ENCODE results near the gene PABPC3. TPM values are rescaled to one million over a fixed set of nuclear protein-coding genes. Genes with fewer than 3 reads are reported as not detected.

The PABPC3 gene
- total and polyA plus RNA-seq, 10 of the 15 experiments (the other 5 are each of a cell fraction or from before 2014, with no cell fraction given) = 0.04 to 0.87 (median 0.28) TPM

DNA sequence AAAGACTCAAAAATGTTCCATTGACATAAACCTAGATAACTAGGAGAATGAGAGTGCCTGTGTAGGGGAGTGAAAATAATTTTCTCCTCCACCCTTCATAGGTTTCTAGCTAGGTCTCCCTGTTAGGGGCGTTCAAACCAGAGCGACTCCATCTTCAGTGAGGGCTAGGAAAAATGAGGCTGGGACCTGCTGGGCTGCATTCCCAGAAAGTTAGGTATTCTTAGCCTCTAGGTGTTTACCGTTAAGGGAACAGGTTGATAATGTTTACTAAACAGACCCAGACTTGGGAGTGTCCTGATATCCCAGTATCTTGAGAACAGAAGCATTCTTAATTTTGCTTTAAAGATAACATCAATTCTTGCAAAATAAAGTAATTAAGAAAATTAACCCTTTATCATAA lies 20.1 kb downstream of the PABPC3 start:
- no TSS peak for BruUV-seq (replicated peaks)
- in situ Hi-C loops (cut with MboI) = no loop called here
- Histone ChIP-seq H3K36me3 (ENCODE audit: control insufficient read depth in 2 of 2, insufficient read depth in 2 of 2, low read length in 1 of 2) (no peaks in the 10 kb centered on the region), H3K9ac (ENCODE audit: control insufficient read depth, insufficient read depth, low read length) (no peak overlapping the region), H3K79me2 (ENCODE audit: control insufficient read depth, insufficient read depth, low read length) (no peaks in the 10 kb centered on the region), H3K9me3 (replicated peaks; ENCODE audit: control insufficient read depth, insufficient read depth, low read length) (no peaks in the 10 kb centered on the region), H3K4me1 (ENCODE audit: control insufficient read depth, insufficient read depth, low read length) (peaks cover 9% of the 10 kb centered on the region), H4K20me1 (ENCODE audit: control insufficient read depth, insufficient read depth) (no peaks in the 10 kb centered on the region), H3K4me2 (ENCODE audit: control insufficient read depth, insufficient read depth) (no peak overlapping the region), H2AFZ (ENCODE audit: control insufficient read depth, low read depth, low read length) (no peak overlapping the region), H3K4me3 (no peak overlapping the region), H3K27ac (ENCODE audit: control insufficient read depth, insufficient read depth) (no peak overlapping the region), H3K27me3 (replicated peaks in 1 of 2; ENCODE audit: control insufficient read depth in 2 of 2, insufficient read depth in 2 of 2, low read length in 1 of 2) (no peaks in the 10 kb centered on the region)
- FAIRE-seq (no peak), ATAC-seq (no peak), DNase-seq (ENCODE audit: low read depth, low spot score) (no peak)
- ChIA-PET CTCF (no interaction called here), SMC1A (ENCODE audit: uncharacterized antibody, unreplicated experiment) (interaction anchor here (0.5 kb wide), 1 partner anchor 16 kb away, joined by 3 read pairs; no protein-coding TSS in a partner anchor), RAD21 (ENCODE audit: unreplicated experiment) (no interaction called here), POLR2A (no interaction called here)
- 74% methylated on average over 3 of the region's 3 CpGs for WGBS (ENCODE audit: insufficient coverage, insufficient replicate concordance, low lambda C conversion rate, missing lambda C conversion rate)
- no peak for TF ChIP-seq MXI1 (IDR thresholded peaks at IDR 0.05; ENCODE audit: low read depth, low read length)
- TF ChIP-seq NFXL1 (IDR thresholded peaks at IDR 0.05; ENCODE audit: borderline replicate concordance) = no peak
- no peak for TF ChIP-seq SRF (IDR thresholded peaks at IDR 0.05; ENCODE audit: low read depth in 2 of 2, low read length in 2 of 2)
- TF ChIP-seq TCF12 (IDR thresholded peaks at IDR 0.05; ENCODE audit: low read depth, low read length) = no peak
- TF ChIP-seq ZZZ3 (IDR thresholded peaks at IDR 0.05; ENCODE audit: control insufficient read depth, insufficient read length, low read depth) = no peak
- no peak for TF ChIP-seq MTA3 (IDR thresholded peaks at IDR 0.05; ENCODE audit: borderline replicate concordance, low read length)
- TF ChIP-seq, protein P1, sequence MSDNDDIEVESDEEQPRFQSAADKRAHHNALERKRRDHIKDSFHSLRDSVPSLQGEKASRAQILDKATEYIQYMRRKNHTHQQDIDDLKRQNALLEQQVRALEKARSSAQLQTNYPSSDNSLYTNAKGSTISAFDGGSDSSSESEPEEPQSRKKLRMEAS (IDR thresholded peaks at IDR 0.05; ENCODE audit: low read depth, low read length) = no peak
- no peak for TF ChIP-seq BCL11A (IDR thresholded peaks at IDR 0.05; ENCODE audit: low read depth, low read length)
- TF ChIP-seq TCF3 (IDR thresholded peaks at IDR 0.05; ENCODE audit: borderline replicate concordance, insufficient read depth, low read depth, low read length) = no peak
- TF ChIP-seq SMAD1 (IDR thresholded peaks at IDR 0.05; ENCODE audit: low read depth, partially characterized antibody) = no peak
- no peak for TF ChIP-seq GATAD2B (conservative IDR thresholded peaks at IDR 0.05; ENCODE audit: low read depth)
- no peak for TF ChIP-seq CHD4 (IDR thresholded peaks at IDR 0.05)
- TF ChIP-seq SIN3A (IDR thresholded peaks at IDR 0.05; ENCODE audit: low read depth, low read length) = no peak
- no peak for TF ChIP-seq BMI1 (IDR thresholded peaks at IDR 0.05; ENCODE audit: borderline replicate concordance)
- no peak for TF ChIP-seq YY1 (IDR thresholded peaks at IDR 0.05; ENCODE audit: low read depth, low read length)
- TF ChIP-seq, protein P2, sequence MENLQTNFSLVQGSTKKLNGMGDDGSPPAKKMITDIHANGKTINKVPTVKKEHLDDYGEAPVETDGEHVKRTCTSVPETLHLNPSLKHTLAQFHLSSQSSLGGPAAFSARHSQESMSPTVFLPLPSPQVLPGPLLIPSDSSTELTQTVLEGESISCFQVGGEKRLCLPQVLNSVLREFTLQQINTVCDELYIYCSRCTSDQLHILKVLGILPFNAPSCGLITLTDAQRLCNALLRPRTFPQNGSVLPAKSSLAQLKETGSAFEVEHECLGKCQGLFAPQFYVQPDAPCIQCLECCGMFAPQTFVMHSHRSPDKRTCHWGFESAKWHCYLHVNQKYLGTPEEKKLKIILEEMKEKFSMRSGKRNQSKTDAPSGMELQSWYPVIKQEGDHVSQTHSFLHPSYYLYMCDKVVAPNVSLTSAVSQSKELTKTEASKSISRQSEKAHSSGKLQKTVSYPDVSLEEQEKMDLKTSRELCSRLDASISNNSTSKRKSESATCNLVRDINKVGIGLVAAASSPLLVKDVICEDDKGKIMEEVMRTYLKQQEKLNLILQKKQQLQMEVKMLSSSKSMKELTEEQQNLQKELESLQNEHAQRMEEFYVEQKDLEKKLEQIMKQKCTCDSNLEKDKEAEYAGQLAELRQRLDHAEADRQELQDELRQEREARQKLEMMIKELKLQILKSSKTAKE (IDR thresholded peaks at IDR 0.05; ENCODE audit: low read depth, poor library complexity, severe bottlenecking) = no peak
- TF ChIP-seq SUPT20H (IDR thresholded peaks at IDR 0.05; ENCODE audit: borderline replicate concordance, control insufficient read depth, low read depth, low read length) = no peak
- TF ChIP-seq, protein P3, sequence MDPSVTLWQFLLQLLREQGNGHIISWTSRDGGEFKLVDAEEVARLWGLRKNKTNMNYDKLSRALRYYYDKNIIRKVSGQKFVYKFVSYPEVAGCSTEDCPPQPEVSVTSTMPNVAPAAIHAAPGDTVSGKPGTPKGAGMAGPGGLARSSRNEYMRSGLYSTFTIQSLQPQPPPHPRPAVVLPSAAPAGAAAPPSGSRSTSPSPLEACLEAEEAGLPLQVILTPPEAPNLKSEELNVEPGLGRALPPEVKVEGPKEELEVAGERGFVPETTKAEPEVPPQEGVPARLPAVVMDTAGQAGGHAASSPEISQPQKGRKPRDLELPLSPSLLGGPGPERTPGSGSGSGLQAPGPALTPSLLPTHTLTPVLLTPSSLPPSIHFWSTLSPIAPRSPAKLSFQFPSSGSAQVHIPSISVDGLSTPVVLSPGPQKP (IDR thresholded peaks at IDR 0.05; ENCODE audit: low read depth, low read length) = no peak
- TF ChIP-seq, protein P4, sequence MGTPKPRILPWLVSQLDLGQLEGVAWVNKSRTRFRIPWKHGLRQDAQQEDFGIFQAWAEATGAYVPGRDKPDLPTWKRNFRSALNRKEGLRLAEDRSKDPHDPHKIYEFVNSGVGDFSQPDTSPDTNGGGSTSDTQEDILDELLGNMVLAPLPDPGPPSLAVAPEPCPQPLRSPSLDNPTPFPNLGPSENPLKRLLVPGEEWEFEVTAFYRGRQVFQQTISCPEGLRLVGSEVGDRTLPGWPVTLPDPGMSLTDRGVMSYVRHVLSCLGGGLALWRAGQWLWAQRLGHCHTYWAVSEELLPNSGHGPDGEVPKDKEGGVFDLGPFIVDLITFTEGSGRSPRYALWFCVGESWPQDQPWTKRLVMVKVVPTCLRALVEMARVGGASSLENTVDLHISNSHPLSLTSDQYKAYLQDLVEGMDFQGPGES (IDR thresholded peaks at IDR 0.05) = no peak
- no peak for TF ChIP-seq CBFB (IDR thresholded peaks at IDR 0.05; ENCODE audit: low read depth)
- intact Hi-C loops (cut with micrococcal nuclease; ENCODE audit: unreplicated experiment) = no loop called here

All from GM12878 (cell line).